RWPE2 (cell line): ENCODE data around the gene HDDC3.
"Not testable (repeated sequence)": the region's sequence is repeated elsewhere in the genome, so short reads cannot be mapped to it uniquely, and the experiment has no call there.

Experiments
- ATAC-seq: fragments of 200-7000 bp; cut with Tn5 transposase; 3 replicates; pipeline ENCODE4 v1.9.1; 2021; ENCODE audit warnings: low read depth
- DNase-seq: peaks from one replicate; pipeline ENCODE4 v3.0.0-alpha.2; 2020; ENCODE audit warnings: low spot score
- H3K27ac ChIP-seq: fragments of 450-650 bp; 2 replicates; pipeline ENCODE4 v1.5.1; 2017; ENCODE audit warnings: mild to moderate bottlenecking; ENCODE audit not compliant: poor library complexity, severe bottlenecking
- H3K27me3 ChIP-seq: fragments of 250-450 bp; sonication (Bioruptor Pico); 2 replicates; pipeline ENCODE4 v1.5.1; 2021; ENCODE audit warnings: mild to moderate bottlenecking, moderate library complexity; ENCODE audit not compliant: insufficient read depth, poor library complexity, severe bottlenecking
- H3K36me3 ChIP-seq: fragments of 250-450 bp; sonication (Bioruptor Pico); 2 replicates; pipeline ENCODE4 v1.5.1; 2020; ENCODE audit warnings: low read depth, mild to moderate bottlenecking, moderate library complexity
- H3K4me1 ChIP-seq: fragments of 250-450 bp; sonication (Bioruptor Pico); 2 replicates; pipeline ENCODE4 v1.5.1; 2021; ENCODE audit warnings: mild to moderate bottlenecking, moderate library complexity; ENCODE audit not compliant: insufficient read depth, poor library complexity, severe bottlenecking
- H3K4me3 ChIP-seq: fragments of 250-450 bp; sonication (Bioruptor Pico); 2 replicates; pipeline ENCODE4 v1.5.1; 2021; ENCODE audit warnings: mild to moderate bottlenecking, moderate library complexity; ENCODE audit not compliant: severe bottlenecking
- H3K9me3 ChIP-seq: fragments of 250-450 bp; sonication (Bioruptor Pico); 2 replicates; pipeline ENCODE4 v1.5.1; 2021; ENCODE audit warnings: mild to moderate bottlenecking, moderate library complexity; ENCODE audit not compliant: severe bottlenecking
- TF ChIP-seq, protein P1 (sequence below): fragments of 450-650 bp; IDR thresholded peaks from one replicate; pipeline ENCODE4 v1.5.1; 2017; ENCODE audit warnings: mild to moderate bottlenecking, moderate library complexity; ENCODE audit not compliant: poor library complexity, severe bottlenecking

Gene HDDC3

DNA sequence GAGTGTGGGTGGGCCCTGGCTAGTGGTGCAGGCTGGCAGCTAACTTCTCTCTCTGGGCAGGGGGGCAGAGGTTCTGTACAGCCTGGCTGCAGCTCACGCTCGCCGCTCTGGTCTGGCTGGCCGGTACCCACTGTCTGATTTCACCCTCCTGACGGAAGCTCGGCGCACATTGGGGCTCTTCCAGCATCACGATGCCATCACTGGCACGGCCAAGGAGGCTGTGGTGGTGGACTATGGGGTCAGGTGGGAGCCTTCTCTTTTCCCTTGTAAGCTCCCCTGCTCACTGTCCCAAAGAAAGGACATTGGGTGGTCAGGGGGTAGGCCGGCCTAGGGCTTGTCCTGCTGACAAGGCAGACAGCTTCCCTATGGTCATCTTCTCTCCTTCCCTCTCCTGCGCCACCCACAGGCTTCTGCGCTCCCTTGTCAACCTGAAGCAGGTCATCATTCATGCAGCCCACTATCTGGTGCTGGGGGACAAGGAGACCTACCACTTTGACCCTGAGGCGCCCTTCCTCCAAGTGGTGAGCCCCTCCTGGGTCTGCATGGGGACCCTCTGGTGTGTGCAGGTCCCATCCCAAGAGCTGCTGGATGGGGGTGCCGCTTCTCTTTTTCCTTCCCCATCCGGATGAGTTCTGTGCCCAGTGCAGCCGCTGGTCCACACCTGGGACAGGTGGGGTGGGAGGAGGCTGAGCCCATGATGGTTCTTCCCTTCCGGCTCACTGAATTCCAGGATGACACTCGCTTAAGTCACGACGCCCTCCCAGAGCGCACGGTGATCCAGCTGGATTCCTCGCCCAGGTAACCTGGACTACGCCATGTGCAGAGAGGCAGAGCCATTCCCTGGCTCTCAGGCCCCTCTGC, 21.7 kb downstream of the HDDC3 start:
- peaks cover 23% of the 10 kb centered on the region for H3K36me3 ChIP-seq
- no peaks in the 10 kb centered on the region for H3K27me3 ChIP-seq
- H3K4me1 ChIP-seq = no peaks in the 10 kb centered on the region
- H3K4me3 ChIP-seq = no peak overlapping the region
- TF ChIP-seq, protein P1, sequence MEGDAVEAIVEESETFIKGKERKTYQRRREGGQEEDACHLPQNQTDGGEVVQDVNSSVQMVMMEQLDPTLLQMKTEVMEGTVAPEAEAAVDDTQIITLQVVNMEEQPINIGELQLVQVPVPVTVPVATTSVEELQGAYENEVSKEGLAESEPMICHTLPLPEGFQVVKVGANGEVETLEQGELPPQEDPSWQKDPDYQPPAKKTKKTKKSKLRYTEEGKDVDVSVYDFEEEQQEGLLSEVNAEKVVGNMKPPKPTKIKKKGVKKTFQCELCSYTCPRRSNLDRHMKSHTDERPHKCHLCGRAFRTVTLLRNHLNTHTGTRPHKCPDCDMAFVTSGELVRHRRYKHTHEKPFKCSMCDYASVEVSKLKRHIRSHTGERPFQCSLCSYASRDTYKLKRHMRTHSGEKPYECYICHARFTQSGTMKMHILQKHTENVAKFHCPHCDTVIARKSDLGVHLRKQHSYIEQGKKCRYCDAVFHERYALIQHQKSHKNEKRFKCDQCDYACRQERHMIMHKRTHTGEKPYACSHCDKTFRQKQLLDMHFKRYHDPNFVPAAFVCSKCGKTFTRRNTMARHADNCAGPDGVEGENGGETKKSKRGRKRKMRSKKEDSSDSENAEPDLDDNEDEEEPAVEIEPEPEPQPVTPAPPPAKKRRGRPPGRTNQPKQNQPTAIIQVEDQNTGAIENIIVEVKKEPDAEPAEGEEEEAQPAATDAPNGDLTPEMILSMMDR = no peak
- H3K9me3 ChIP-seq = no peaks in the 10 kb centered on the region
- DNase-seq (no peak), ATAC-seq (no peak)
- H3K27ac ChIP-seq = no peak overlapping the region

DNA sequence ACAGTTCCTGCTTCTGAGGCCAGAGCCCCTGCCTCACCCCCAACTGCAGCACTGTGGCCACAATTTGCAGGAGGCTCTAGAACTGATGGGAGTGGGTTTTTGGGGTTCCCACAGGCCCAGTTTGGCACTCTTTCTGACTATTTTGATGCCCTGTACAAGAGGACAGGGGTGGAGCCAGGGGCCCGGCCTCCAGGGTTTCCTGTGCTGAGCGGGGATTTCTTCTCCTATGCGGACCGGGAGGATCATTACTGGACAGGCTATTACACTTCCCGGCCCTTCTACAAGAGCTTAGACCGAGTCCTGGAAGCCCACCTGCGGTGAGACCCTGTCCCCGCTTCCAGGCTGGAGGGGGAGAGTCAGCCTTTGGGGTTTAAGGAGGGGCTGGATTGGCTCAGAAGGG, 22.4 kb downstream of the HDDC3 start:
- H3K27ac ChIP-seq = no peak overlapping the region
- H3K9me3 ChIP-seq = no peaks in the 10 kb centered on the region
- TF ChIP-seq, protein P1 = no peak
- H3K36me3 ChIP-seq = peaks cover 30% of the 10 kb centered on the region
- ATAC-seq (no peak), DNase-seq (no peak)
- H3K27me3 ChIP-seq = no peaks in the 10 kb centered on the region
- no peaks in the 10 kb centered on the region for H3K4me1 ChIP-seq
- H3K4me3 ChIP-seq = no peak overlapping the region

DNA sequence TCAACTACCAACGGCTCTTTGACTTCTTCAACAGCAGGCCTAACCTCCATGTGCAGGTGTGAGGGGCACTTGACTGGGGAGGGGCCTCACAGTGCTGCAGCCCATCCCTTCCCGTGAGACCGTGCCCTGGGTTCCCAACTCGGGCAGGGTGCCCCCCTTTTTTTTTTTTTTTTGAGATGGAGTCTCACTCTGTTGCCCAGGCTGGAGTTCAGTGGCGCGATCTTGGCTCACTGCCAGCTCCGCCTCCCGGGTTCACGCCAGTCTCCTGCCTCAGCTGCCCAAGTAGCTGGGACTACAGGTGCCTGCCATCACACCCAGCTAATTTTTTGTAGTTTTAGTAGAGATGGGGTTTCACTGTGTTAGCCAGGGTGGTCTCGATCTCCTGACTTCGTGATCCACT, 22.9 kb downstream of the HDDC3 start:
- not testable (repeated sequence) for ATAC-seq

DNA sequence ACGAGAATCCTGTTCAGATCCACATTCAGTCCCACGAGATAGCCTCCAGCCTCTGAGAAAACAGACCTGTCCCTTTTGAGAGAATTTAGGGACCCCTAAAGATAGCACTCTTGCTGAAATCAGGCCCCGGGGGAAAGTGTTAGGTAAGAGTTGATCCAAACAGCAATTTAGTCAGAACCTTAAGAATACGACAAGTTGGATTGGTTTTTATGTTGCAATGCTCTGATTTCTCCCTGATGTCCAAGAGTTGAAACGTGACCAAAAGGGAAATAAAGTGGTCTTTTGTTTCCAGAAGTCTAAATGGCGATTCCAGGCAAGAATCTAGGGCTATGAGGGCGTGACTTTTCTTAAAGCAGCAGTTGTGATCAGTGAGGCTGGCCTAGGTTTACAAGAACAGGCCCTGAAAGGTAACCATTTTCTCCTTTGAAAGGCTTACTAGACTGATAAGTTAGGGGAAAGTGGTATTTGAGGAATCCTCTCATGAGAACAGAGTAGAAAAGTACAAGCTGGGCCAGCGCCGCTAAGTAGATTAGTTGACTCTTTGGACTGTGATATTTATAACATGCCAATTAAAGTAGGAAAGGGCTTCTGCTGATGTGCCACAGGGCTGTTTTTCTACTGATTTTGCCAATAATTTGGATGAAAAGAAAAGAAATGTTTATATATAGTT, 24.4 kb downstream of the HDDC3 start:
- Histone ChIP-seq H3K36me3 (peaks cover 27% of the 10 kb centered on the region), H3K9me3 (no peaks in the 10 kb centered on the region), H3K4me3 (no peak overlapping the region), H3K27me3 (no peaks in the 10 kb centered on the region), H3K27ac (no peak overlapping the region), H3K4me1 (no peaks in the 10 kb centered on the region)
- DNase-seq = no peak
- no peak for ATAC-seq
- TF ChIP-seq, protein P1 = no peak

More for the DNA sequence above, 22.9 kb downstream of the HDDC3 start:
- DNase-seq, H3K27me3 ChIP-seq, H3K9me3 ChIP-seq, H3K4me3 ChIP-seq, H3K4me1 ChIP-seq, H3K27ac ChIP-seq: not testable (repeated sequence)
- H3K36me3 ChIP-seq = peaks cover 30% of the 10 kb centered on the region

DNA sequence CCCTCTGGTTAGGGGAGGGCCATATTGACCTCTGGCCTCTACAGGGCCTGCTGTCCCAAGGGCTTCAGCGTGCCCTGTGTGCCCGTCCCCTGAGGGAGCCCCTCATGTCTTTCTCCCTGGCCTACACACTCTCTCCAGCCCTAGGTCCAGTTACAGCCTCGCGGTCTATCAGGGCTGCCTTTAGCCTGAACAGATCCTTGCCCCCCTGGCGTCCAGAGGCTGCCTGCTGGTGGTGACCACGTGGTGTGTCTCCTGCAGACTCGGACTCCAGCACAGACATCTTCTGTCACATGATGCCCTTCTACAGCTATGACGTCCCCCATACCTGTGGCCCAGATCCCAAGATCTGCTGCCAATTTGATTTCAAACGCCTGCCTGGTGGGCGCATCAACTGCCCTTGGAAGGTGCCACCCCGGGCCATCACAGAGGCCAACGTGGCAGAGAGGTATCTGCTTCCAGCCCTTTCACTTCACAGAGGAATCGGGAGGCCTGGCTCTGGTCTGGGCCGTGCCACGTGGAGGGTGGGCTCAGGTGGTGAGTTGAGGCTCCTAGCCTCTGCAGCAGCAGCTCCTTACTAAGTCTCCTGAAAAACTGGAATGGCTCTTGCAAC, 25.2 kb downstream of the HDDC3 start:
- Histone ChIP-seq H3K4me1 (no peaks in the 10 kb centered on the region), H3K36me3 (peaks cover 26% of the 10 kb centered on the region), H3K27ac (no peak overlapping the region), H3K4me3 (no peak overlapping the region), H3K27me3 (no peaks in the 10 kb centered on the region), H3K9me3 (no peaks in the 10 kb centered on the region)
- TF ChIP-seq, protein P1 = no peak
- DNase-seq (no peak), ATAC-seq (no peak)
